Uterus (tissue), 4 donors: ENCODE results near the gene PIK3C2G. TPM values are rescaled to one million over a fixed set of nuclear protein-coding genes. Genes with fewer than 3 reads are reported as not detected.

Experiments
- DNase-seq, 2 donors: peaks; one replicate each; pipeline ENCODE4 v3.0.0-alpha.2; 2019 to 2020
- H3K27ac ChIP-seq, 2 donors: fragments of 200-600 bp; sonication (generic); 1 replicate in 1 of 2; 2 replicates in 1 of 2; pipeline ENCODE4 v1.5.1; 2016 to 2018
- H3K27me3 ChIP-seq, 2 donors: fragments of 200-600 bp; sonication (generic); one replicate each; pipeline ENCODE4 v1.5.1; 2018 to 2019; ENCODE audit warnings: control low read depth in 1 of 2
- H3K36me3 ChIP-seq, 2 donors: fragments of 200-600 bp; sonication (generic); one replicate each; pipeline ENCODE4 v1.5.1; 2019; ENCODE audit warnings: control low read depth in 1 of 2
- H3K4me1 ChIP-seq, 2 donors: fragments of 200-600 bp; sonication (generic); one replicate each; pipeline ENCODE4 v1.5.1; 2018 to 2019; ENCODE audit warnings: control low read depth in 1 of 2
- H3K4me3 ChIP-seq, 2 donors: fragments of 200-600 bp; sonication (generic); 1 replicate in 1 of 2; 2 replicates in 1 of 2; pipeline ENCODE4 v1.5.1; 2018 to 2019; ENCODE audit warnings: mild to moderate bottlenecking in 1 of 2
- H3K9me3 ChIP-seq, 2 donors: fragments of 200-600 bp; sonication (generic); one replicate each; pipeline ENCODE4 v1.5.1; 2019; ENCODE audit warnings: control low read depth in 1 of 2
- CTCF ChIP-seq, 4 experiments: fragments of 200-600 bp in 2 of 4; fragments of 450-650 bp in 2 of 4; sonication (generic) in 2 of 4; IDR thresholded peaks; one replicate each; pipeline ENCODE4 v1.5.1; 2016 to 2019; ENCODE audit warnings: antibody characterized with exemption in 4 of 4, mild to moderate bottlenecking in 2 of 4, moderate library complexity in 1 of 4
- POLR2A ChIP-seq, 2 donors: fragments of 450-650 bp; IDR thresholded peaks; one replicate each; pipeline ENCODE4 v1.6.1; 2016; ENCODE audit warnings: antibody characterized with exemption in 2 of 2, mild to moderate bottlenecking in 1 of 2, moderate library complexity in 1 of 2
- intact Hi-C: fragments of 100-400 bp; cut with DNase I; formaldehyde crosslinking; loops from one replicate; pipeline ENCODE4 v1.15.1; 2023; ENCODE audit warnings: low total_unique reads
- total RNA-seq, 4 donors: library from RNA; depleted of rRNA in 3 of 4; stranded (reverse); fragments of >200 nt in 3 of 4; gene quantifications; one replicate each; pipeline versions ENCODE4 v1.1.0 to v1.2.4, GENCODE V29; 2014 to 2023
- donor health status: DM: yes; HTN: yes; CAD: no.

PIK3C2G gene
- total RNA-seq, 4 donors from 2014 or later = under 0.01 to 2.2 (median 0.34) TPM; not detected in 1

DNA sequence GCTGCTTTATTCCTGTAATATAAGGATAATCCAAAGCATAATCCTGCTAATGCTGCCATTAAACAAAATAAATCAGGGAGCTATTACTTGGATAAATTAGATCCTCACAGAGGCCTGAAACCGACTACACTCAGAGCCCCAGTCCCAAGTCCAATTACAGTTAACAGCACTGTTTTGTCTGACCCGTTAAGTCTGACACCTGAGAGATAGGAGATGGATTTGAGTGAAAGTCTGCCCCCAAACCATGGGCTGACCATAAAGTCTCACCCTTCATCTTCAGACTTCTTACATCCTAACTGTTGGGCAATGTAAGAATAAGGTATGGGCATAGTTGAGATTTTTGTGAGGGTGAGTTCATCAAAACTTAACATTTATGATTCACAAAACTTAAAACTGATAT lies 294.8 kb downstream of the PIK3C2G start:
- Histone ChIP-seq H3K36me3 (no peaks in the 10 kb centered on the region), H3K4me1 (no peaks in the 10 kb centered on the region), H3K27me3 (no peaks in the 10 kb centered on the region), H3K27ac (no peak overlapping the region), H3K9me3 (no peaks in the 10 kb centered on the region), H3K4me3 (no peak overlapping the region)
- intact Hi-C loops = no loop called here
- TF ChIP-seq POLR2A (IDR thresholded peaks at IDR 0.05) (no peak), CTCF (IDR thresholded peaks at IDR 0.05) (no peak)
- DNase-seq = no peak

DNA sequence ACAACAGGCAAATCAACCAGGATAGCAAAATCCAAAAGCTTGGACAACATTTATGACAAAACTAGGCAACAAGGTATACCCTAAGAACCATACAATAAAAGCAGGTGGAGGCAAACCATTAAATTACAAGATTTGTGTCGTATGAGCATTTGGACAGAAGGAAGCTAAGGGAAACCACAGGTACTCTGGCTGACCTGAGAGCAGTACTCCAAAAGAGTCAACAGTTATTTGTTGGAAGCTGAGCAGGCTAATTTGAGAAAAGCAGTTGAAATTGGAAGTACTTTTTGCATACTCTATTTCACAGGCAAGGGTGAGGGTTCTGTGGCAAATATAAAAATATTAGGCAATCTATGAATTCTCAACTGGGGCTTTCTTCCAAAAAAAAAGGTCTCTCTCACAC lies 297.9 kb downstream of the PIK3C2G start:
- TF ChIP-seq POLR2A (IDR thresholded peaks at IDR 0.05) (no peak), CTCF (IDR thresholded peaks at IDR 0.05) (no peak)
- intact Hi-C loops = no loop called here

DNA sequence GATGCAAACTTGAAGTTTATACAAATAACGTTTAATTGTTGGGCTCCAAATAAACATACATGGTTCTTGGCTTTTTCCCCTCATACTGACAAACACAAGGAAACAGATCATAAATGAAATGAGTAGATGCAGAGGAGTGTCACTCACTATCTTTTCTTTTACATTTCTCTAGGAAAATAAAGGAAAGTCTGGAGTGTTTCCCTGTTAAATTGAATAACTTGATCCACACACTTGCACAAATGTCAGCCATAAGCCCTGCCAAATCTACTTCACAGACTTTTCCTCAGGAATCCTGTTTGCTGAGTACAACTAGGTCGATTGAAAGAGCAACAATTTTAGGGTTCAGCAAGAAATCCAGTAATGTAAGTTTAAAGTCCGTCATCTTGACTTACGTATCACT lies 301.2 kb downstream of the PIK3C2G start:
- intact Hi-C loops = no loop called here
- TF ChIP-seq CTCF (IDR thresholded peaks at IDR 0.05) (no peak), POLR2A (IDR thresholded peaks at IDR 0.05) (no peak)
- Histone ChIP-seq H3K27ac (peak overlapping the region; percentile 30 to 59), H3K4me1 (peaks cover 0 to 9% of the 10 kb centered on the region in 2 donors), H3K36me3 (no peaks in the 10 kb centered on the region), H3K4me3 (no peak overlapping the region), H3K9me3 (no peaks in the 10 kb centered on the region), H3K27me3 (no peaks in the 10 kb centered on the region)
- DNase-seq = no peak

More for the DNA sequence above, 297.9 kb downstream of the PIK3C2G start:
- no peak for DNase-seq
- Histone ChIP-seq H3K36me3 (no peaks in the 10 kb centered on the region), H3K27me3 (no peaks in the 10 kb centered on the region), H3K4me3 (no peak overlapping the region), H3K9me3 (no peaks in the 10 kb centered on the region), H3K27ac (no peak overlapping the region), H3K4me1 (peaks cover 0 to 9% of the 10 kb centered on the region in 2 donors)

DNA sequence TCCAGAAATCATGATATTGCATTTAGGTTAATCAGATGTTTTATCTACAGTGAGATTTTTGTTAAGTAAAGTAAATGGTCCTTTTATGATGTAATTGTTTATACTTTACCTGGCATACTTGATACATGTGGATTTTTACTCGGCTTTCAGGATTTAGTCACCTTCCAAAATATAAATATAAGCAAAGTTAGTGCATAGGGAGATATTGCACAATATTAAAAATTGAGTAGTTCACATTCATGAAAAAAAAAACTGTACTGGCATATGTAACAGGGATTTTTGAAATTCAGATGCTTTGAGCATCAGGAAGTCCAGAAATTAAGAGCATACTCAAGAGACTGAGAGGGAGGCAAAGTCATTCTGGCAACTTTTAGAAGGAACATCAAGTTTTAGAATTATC lies 303.0 kb downstream of the PIK3C2G start:
- TF ChIP-seq POLR2A (IDR thresholded peaks at IDR 0.05) = no peak
- TF ChIP-seq CTCF (IDR thresholded peaks at IDR 0.05) = no peak
- Histone ChIP-seq H3K4me1 (peaks cover 0 to 9% of the 10 kb centered on the region in 2 donors), H3K4me3 (no peak overlapping the region), H3K9me3 (no peaks in the 10 kb centered on the region), H3K27ac (peak overlapping the region in 1 of 2 donors; percentile 7), H3K27me3 (no peaks in the 10 kb centered on the region), H3K36me3 (no peaks in the 10 kb centered on the region)
- no peak for DNase-seq
- intact Hi-C loops = no loop called here

- TF ChIP-seq CTCF (IDR thresholded peaks at IDR 0.05) = no peak
- Histone ChIP-seq H3K9me3 (no peaks in the 10 kb centered on the region), H3K36me3 (no peaks in the 10 kb centered on the region), H3K27me3 (no peaks in the 10 kb centered on the region), H3K4me1 (peaks cover 0 to 9% of the 10 kb centered on the region in 2 donors), H3K4me3 (no peak overlapping the region), H3K27ac (no peak overlapping the region)
- no peak for DNase-seq
- intact Hi-C loops = no loop called here
Measured at GRCh38 chr12:18567787-18568186, 306.5 kb downstream of the PIK3C2G start.
